ENCODE measurements around the gene PSMD2. TPM values are rescaled to one million over a fixed set of nuclear protein-coding genes. Genes with fewer than 3 reads are reported as not detected.

PSMD2 gene
- polyA plus RNA-seq, 3 donors, result 138 to 186 (median 167) TPM

DNA sequence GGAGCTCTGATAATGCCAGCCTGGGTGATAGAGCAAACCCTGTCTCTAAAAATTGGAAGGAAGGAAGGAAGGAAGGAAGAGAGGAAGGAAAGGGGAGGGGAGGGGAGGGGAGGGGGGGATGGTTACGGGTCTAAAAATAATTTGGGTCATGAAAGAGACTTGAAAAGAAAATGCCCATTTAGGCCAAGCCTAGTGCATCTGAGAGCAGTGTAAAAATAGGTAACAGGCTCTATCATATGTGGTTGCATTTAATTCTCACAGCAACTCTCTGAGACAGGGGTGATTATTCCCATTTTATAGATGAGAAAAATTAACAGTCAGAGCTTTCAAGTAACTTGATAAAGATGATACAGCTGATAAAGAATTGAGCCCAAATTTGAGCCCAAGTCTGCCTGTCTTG, 26.8 kb upstream of the PSMD2 start:
- H3K36me3 ChIP-seq (replicated peaks in 1 of 2; ENCODE audit: control insufficient read depth in 1 of 2, insufficient read depth in 2 of 2, low read length in 2 of 2), result no peaks in the 10 kb centered on the region
- Mint-ChIP-seq H3K4me1 (peaks cover 2% of the 10 kb centered on the region), H3K9me3 (peaks cover 1 to 11% (median 5%) of the 10 kb centered on the region in 7 donors), H3K4me3 (peak overlapping the region in 1 of 2 donors; percentile 63), H3K27me3 (ENCODE audit: low read depth in 3 of 3) (peaks cover 51 to 79% (median 66%) of the 10 kb centered on the region in 3 donors), H3K36me3 (peaks cover 0 to 5% of the 10 kb centered on the region in 2 donors), H3K27ac (no peak overlapping the region)
- H3K27me3 ChIP-seq (ENCODE audit: control insufficient read depth in 2 of 2, insufficient read depth in 2 of 2, low read length in 2 of 2), result peaks cover 24 to 56% of the 10 kb centered on the region in 2 donors
- TF ChIP-seq CTCF (IDR thresholded peaks at IDR 0.05), result no peak
- H2AFZ ChIP-seq (ENCODE audit: insufficient read depth, low read depth, low read length, poor library complexity, severe bottlenecking), result no peak overlapping the region
- H3K9me3 ChIP-seq (replicated peaks in 1 of 2; ENCODE audit: control insufficient read depth in 1 of 2, insufficient read depth in 1 of 2, low read length in 2 of 2), result peaks cover 0 to 10% of the 10 kb centered on the region in 2 donors
- 14% methylated on average over 1 of the region's 1 CpG for WGBS (ENCODE audit: insufficient coverage)
- no peak overlapping the region for H3K4me3 ChIP-seq (replicated peaks in 1 of 3; ENCODE audit: low read depth in 2 of 3, low read length in 3 of 3)
- H3K4me2 ChIP-seq (replicated peaks; ENCODE audit: extremely low read depth, low read length, poor library complexity, severe bottlenecking), result no peak overlapping the region
- intact Hi-C loops (cut with micrococcal nuclease), result no loop called here
- H4K20me1 ChIP-seq (ENCODE audit: insufficient read depth, low read length), result no peaks in the 10 kb centered on the region
- DNase-seq, result no peak
- no peaks in the 10 kb centered on the region for H3K79me2 ChIP-seq (ENCODE audit: insufficient read depth, low read length)
- H3K27ac ChIP-seq (ENCODE audit: low read depth in 1 of 2, low read length in 2 of 2), result no peak overlapping the region
- no peaks in the 10 kb centered on the region for H3K4me1 ChIP-seq (ENCODE audit: control insufficient read depth in 1 of 2, insufficient read depth in 2 of 2, low read length in 2 of 2)
- H3K9ac ChIP-seq (ENCODE audit: insufficient read depth, low read length, poor library complexity, severe bottlenecking), result no peak overlapping the region

DNA sequence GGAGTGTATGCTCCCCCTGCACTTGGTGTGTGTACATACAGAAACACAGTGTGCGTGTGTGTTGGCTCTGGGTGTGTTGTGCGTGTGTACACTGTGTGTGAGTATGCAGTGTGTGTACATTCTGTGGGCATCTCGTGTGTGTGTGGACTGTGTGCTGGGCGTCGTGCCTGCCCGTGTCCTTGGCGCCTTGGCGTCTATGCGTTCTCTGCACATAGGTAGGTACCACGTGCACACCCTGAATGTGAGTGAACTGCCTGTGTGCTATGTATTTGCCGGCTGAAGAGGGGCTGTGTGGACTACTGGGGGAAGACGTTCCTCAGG, 23.7 kb upstream of the PSMD2 start:
- no peak overlapping the region for H2AFZ ChIP-seq (ENCODE audit: insufficient read depth, low read depth, low read length, poor library complexity, severe bottlenecking)
- no peak for DNase-seq
- WGBS (ENCODE audit: insufficient coverage), result 86% methylated on average over 12 of the region's 12 CpGs
- no peak overlapping the region for H3K4me3 ChIP-seq (replicated peaks in 1 of 3; ENCODE audit: low read depth in 2 of 3, low read length in 3 of 3)
- peaks cover 22 to 60% of the 10 kb centered on the region in 2 donors for H3K27me3 ChIP-seq (ENCODE audit: control insufficient read depth in 2 of 2, insufficient read depth in 2 of 2, low read length in 2 of 2)
- Mint-ChIP-seq H3K36me3 (peaks cover 0 to 5% of the 10 kb centered on the region in 2 donors), H3K27ac (no peak overlapping the region), H3K27me3 (ENCODE audit: low read depth in 3 of 3) (peaks cover 46 to 80% (median 62%) of the 10 kb centered on the region in 3 donors), H3K4me3 (peak overlapping the region in 1 of 2 donors; percentile 68), H3K9me3 (peaks cover 0 to 10% (median 0%) of the 10 kb centered on the region in 7 donors), H3K4me1 (peaks cover 2% of the 10 kb centered on the region)
- H3K4me1 ChIP-seq (ENCODE audit: control insufficient read depth in 1 of 2, insufficient read depth in 2 of 2, low read length in 2 of 2), result no peaks in the 10 kb centered on the region
- no peaks in the 10 kb centered on the region for H4K20me1 ChIP-seq (ENCODE audit: insufficient read depth, low read length)
- no peak for TF ChIP-seq CTCF (IDR thresholded peaks at IDR 0.05)
- H3K9me3 ChIP-seq (replicated peaks in 1 of 2; ENCODE audit: control insufficient read depth in 1 of 2, insufficient read depth in 1 of 2, low read length in 2 of 2), result peaks cover 0 to 10% of the 10 kb centered on the region in 2 donors
- H3K4me2 ChIP-seq (replicated peaks; ENCODE audit: extremely low read depth, low read length, poor library complexity, severe bottlenecking), result no peak overlapping the region
- no peaks in the 10 kb centered on the region for H3K79me2 ChIP-seq (ENCODE audit: insufficient read depth, low read length)
- no peaks in the 10 kb centered on the region for H3K36me3 ChIP-seq (replicated peaks in 1 of 2; ENCODE audit: control insufficient read depth in 1 of 2, insufficient read depth in 2 of 2, low read length in 2 of 2)
- no peak overlapping the region for H3K27ac ChIP-seq (ENCODE audit: low read depth in 1 of 2, low read length in 2 of 2)
- H3K9ac ChIP-seq (ENCODE audit: insufficient read depth, low read length, poor library complexity, severe bottlenecking), result no peak overlapping the region
- intact Hi-C loops (cut with micrococcal nuclease), result no loop called here
